Measurements from ENCODE around the gene ARMC7.

The ARMC7 gene

GRCh38 chr17:75064460-75064859 lies 45.3 kb upstream of the ARMC7 start:
- Histone ChIP-seq H3K4me1 (ENCODE audit: insufficient read depth, low read length, poor library complexity, severe bottlenecking) (peaks cover 9% of the 10 kb centered on the region), H3F3A (ENCODE audit: low read depth) (no peaks in the 10 kb centered on the region), H3K9me2 (replicated peaks; ENCODE audit: low read depth, low read length) (no peaks in the 10 kb centered on the region), H3K79me2 (ENCODE audit: insufficient read depth, low read length) (no peaks in the 10 kb centered on the region), H4K20me1 (ENCODE audit: insufficient read depth, low read length, poor library complexity, severe bottlenecking) (no peaks in the 10 kb centered on the region), H3K4me3 (ENCODE audit: low read length, poor library complexity, severe bottlenecking) (no peak overlapping the region), H3K9ac (ENCODE audit: low read depth, low read length, poor library complexity, severe bottlenecking) (no peak overlapping the region), H3K36me3 (ENCODE audit: insufficient read depth, low read length) (peaks cover 47% of the 10 kb centered on the region; the same call in 1 of the 2 replicates), H3K27me3 (ENCODE audit: insufficient read depth, low read length, poor library complexity, severe bottlenecking) (no peaks in the 10 kb centered on the region), H2AFZ (ENCODE audit: low read length) (no peak overlapping the region), H3K4me2 (ENCODE audit: low read depth, low read length, poor library complexity, severe bottlenecking) (no peak overlapping the region), H3K9me3 (ENCODE audit: insufficient read depth, low read depth, low read length) (no peaks in the 10 kb centered on the region)
- no peak for TF ChIP-seq EZH2phosphoT487 (IDR thresholded peaks at IDR 0.05; ENCODE audit: borderline replicate concordance)
- no peak for TF ChIP-seq CTCF (conservative IDR thresholded peaks at IDR 0.05; ENCODE audit: low read length)

- H3K9ac ChIP-seq (ENCODE audit: low read depth, low read length, poor library complexity, severe bottlenecking), result no peak overlapping the region
- H4K20me1 ChIP-seq (ENCODE audit: insufficient read depth, low read length, poor library complexity, severe bottlenecking), result no peaks in the 10 kb centered on the region
- H3K36me3 ChIP-seq (ENCODE audit: insufficient read depth, low read length), result peaks cover 42% of the 10 kb centered on the region; the same call in 1 of the 2 replicates
These were observed 44.8 kb upstream of the ARMC7 start for GRCh38 chr17:75064867-75065561.

GRCh38 chr17:75065562-75066151 lies 44.1 kb upstream of the ARMC7 start:
- Histone ChIP-seq H3K4me2 (ENCODE audit: low read depth, low read length, poor library complexity, severe bottlenecking) (no peak overlapping the region), H3K4me1 (ENCODE audit: insufficient read depth, low read length, poor library complexity, severe bottlenecking) (peaks cover 9% of the 10 kb centered on the region)

More at GRCh38 chr17:75064867-75065561, 44.8 kb upstream of the ARMC7 start:
- Histone ChIP-seq H3F3A (ENCODE audit: low read depth) (no peaks in the 10 kb centered on the region), H3K4me2 (ENCODE audit: low read depth, low read length, poor library complexity, severe bottlenecking) (no peak overlapping the region), H2AFZ (ENCODE audit: low read length) (no peak overlapping the region), H3K9me3 (ENCODE audit: insufficient read depth, low read depth, low read length) (no peaks in the 10 kb centered on the region), H3K9me2 (replicated peaks; ENCODE audit: low read depth, low read length) (no peaks in the 10 kb centered on the region), H3K4me1 (ENCODE audit: insufficient read depth, low read length, poor library complexity, severe bottlenecking) (peaks cover 9% of the 10 kb centered on the region), H3K4me3 (ENCODE audit: low read length, poor library complexity, severe bottlenecking) (no peak overlapping the region), H3K27me3 (ENCODE audit: insufficient read depth, low read length, poor library complexity, severe bottlenecking) (no peaks in the 10 kb centered on the region), H3K79me2 (ENCODE audit: insufficient read depth, low read length) (no peaks in the 10 kb centered on the region)
- TF ChIP-seq CTCF (conservative IDR thresholded peaks at IDR 0.05; ENCODE audit: low read length) (no peak), EZH2phosphoT487 (IDR thresholded peaks at IDR 0.05; ENCODE audit: borderline replicate concordance) (no peak)

More at GRCh38 chr17:75065562-75066151, 44.1 kb upstream of the ARMC7 start:
- Histone ChIP-seq H3K9me3 (ENCODE audit: insufficient read depth, low read depth, low read length) (no peaks in the 10 kb centered on the region), H2AFZ (ENCODE audit: low read length) (no peak overlapping the region), H3K79me2 (ENCODE audit: insufficient read depth, low read length) (no peaks in the 10 kb centered on the region), H3K27me3 (ENCODE audit: insufficient read depth, low read length, poor library complexity, severe bottlenecking) (no peaks in the 10 kb centered on the region), H3K9me2 (replicated peaks; ENCODE audit: low read depth, low read length) (no peaks in the 10 kb centered on the region), H3K9ac (ENCODE audit: low read depth, low read length, poor library complexity, severe bottlenecking) (no peak overlapping the region), H3K36me3 (ENCODE audit: insufficient read depth, low read length) (peaks cover 41% of the 10 kb centered on the region; the same call in 1 of the 2 replicates), H4K20me1 (ENCODE audit: insufficient read depth, low read length, poor library complexity, severe bottlenecking) (no peaks in the 10 kb centered on the region), H3K4me3 (ENCODE audit: low read length, poor library complexity, severe bottlenecking) (no peak overlapping the region), H3F3A (ENCODE audit: low read depth) (no peaks in the 10 kb centered on the region)
- TF ChIP-seq EZH2phosphoT487 (IDR thresholded peaks at IDR 0.05; ENCODE audit: borderline replicate concordance) (no peak), CTCF (conservative IDR thresholded peaks at IDR 0.05; ENCODE audit: low read length) (no peak)
